Subcutaneous adipose tissue (tissue), 4 donors: Measurements from ENCODE around the gene NOL3. TPM values are rescaled to one million over a fixed set of nuclear protein-coding genes. Genes with fewer than 3 reads are reported as not detected.

ENCODE experiments used
- CTCF ChIP-seq: fragments of 450-650 bp; IDR thresholded peaks from one replicate; pipeline ENCODE4 v1.5.1; 2016; ENCODE audit warnings: low read depth, mild to moderate bottlenecking, control low read depth, antibody characterized with exemption, moderate library complexity
- total RNA-seq, 4 donors: library from RNA; depleted of rRNA; stranded (reverse); fragments of >200 nt; gene quantifications; one replicate each; pipeline ENCODE4 v1.1.0, GENCODE V29; 2016

Gene NOL3
- total RNA-seq, 4 donors from 2014 or later: 22.9 to 106 (median 57.4) TPM

- TF ChIP-seq CTCF: no peak
Observed at GRCh38 chr16:67199808-67200198, 29.5 kb downstream of the NOL3 start.

DNA sequence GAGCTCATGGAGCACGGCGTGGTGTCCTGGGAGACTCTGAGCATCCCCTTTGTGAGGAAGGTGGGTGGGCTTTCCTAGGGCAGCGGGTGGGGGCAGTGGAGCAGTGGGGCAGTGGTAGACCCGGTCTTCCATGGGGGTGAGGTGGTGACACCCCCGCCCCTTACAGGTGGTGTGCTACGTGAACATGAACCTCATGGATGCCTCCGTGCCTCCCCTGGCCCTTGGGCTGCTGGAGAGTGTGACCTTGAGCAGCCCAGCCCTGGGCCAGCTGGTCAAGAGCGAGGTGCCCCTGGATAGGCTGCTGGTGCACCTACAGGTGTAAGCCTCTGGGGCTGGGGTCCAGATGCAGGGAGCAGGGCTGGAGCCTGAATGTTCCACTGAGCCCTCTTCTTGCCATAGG is 30.2 kb downstream of the NOL3 start:
- TF ChIP-seq CTCF: no peak

- no peak for TF ChIP-seq CTCF
Observed at GRCh38 chr16:67201411-67202345, 31.3 kb downstream of the NOL3 start.

DNA sequence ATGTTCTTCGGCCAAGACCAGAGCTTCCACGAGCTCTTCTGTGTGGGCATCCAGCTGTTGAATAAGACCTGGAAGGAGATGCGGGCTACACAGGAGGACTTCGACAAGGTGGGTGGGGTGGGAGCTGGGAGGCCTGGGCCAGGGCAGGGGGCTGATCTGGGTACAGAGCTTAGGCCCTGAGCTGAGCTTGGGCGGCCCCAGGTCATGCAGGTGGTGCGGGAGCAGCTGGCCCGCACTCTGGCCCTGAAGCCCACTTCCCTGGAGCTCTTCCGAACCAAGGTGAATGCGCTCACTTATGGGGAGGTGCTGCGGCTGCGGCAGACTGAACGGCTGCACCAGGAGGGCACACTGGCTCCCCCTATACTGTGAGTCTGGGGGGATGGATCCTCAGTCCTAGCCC is 32.1 kb downstream of the NOL3 start:
- TF ChIP-seq CTCF: no peak

GRCh38 chr16:67202956-67203493 is 32.7 kb downstream of the NOL3 start:
- TF ChIP-seq CTCF: no peak

DNA sequence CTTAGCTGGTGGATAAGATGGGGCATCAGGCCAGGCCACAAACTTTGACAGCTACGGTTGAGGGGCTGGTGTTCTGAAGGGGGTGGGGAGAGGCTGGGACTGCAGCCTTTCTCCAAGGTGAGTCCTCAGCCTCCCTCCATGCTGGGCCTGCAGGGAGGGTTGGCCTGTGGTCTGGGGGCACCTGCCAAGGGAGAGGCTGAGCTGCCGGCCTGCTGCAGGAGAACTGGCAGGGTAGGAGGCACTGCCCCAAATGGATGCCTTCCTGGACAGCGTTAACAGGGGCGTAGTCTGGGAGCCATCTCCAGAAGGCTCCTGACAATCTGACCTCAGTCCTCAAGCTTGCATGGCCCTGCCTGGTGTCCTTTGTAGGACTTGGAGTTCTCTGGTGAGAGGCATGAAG is 33.7 kb downstream of the NOL3 start:
- no peak for TF ChIP-seq CTCF

GRCh38 chr16:67206129-67206837 is 35.9 kb downstream of the NOL3 start:
- TF ChIP-seq CTCF: no peak
